Breast epithelium (tissue), 4 donors: ENCODE data around the gene MBIP. TPM values are rescaled to one million over a fixed set of nuclear protein-coding genes. Genes with fewer than 3 reads are reported as not detected.

Experiments used
- DNase-seq, 2 donors: peaks; one replicate each; pipeline ENCODE4 v3.0.0-alpha.2; 2019; ENCODE audit warnings: low spot score in 2 of 2
- H3K27ac ChIP-seq, 2 donors: fragments of 200-600 bp; sonication (generic) in 1 of 2; one replicate each; pipeline ENCODE4 v1.5.1; 2016 to 2019; ENCODE audit warnings: mild to moderate bottlenecking in 1 of 2
- H3K27me3 ChIP-seq, 2 donors: fragments of 200-600 bp; sonication (generic) in 1 of 2; one replicate each; pipeline versions ENCODE4 v1.5.1 to v1.6.0; 2017 to 2019; ENCODE audit warnings: control low read depth in 1 of 2, mild to moderate bottlenecking in 1 of 2
- H3K36me3 ChIP-seq: fragments of 200-600 bp; one replicate; pipeline ENCODE4 v1.5.1; 2019
- H3K4me1 ChIP-seq, 2 donors: fragments of 200-600 bp; sonication (generic); one replicate each; pipeline ENCODE4 v1.5.1; 2016 to 2019; ENCODE audit warnings: control low read depth in 1 of 2
- H3K4me3 ChIP-seq, 3 donors: fragments of 200-600 bp; sonication (generic); 1 replicate in 2 of 3; 2 replicates in 1 of 3; pipeline ENCODE4 v1.5.1; 2016 to 2019; ENCODE audit warnings: mild to moderate bottlenecking in 3 of 3, moderate library complexity in 2 of 3
- H3K9me3 ChIP-seq, 2 donors: fragments of 200-600 bp; sonication (generic) in 1 of 2; one replicate each; pipeline ENCODE4 v1.5.1; 2016 to 2019; ENCODE audit warnings: control low read depth in 1 of 2
- CTCF ChIP-seq, 3 donors: fragments of 450-650 bp; IDR thresholded peaks; one replicate each; pipeline ENCODE4 v1.5.1; 2016 to 2017; ENCODE audit warnings: antibody characterized with exemption in 3 of 3, mild to moderate bottlenecking in 3 of 3, moderate library complexity in 3 of 3
- POLR2A ChIP-seq: fragments of 450-650 bp; IDR thresholded peaks from one replicate; pipeline ENCODE4 v1.6.1; 2016; ENCODE audit warnings: antibody characterized with exemption, mild to moderate bottlenecking, moderate library complexity
- POLR2AphosphoS5 ChIP-seq, 3 donors: sonication (generic); formaldehyde crosslinking; IDR thresholded peaks; one replicate each; pipeline ENCODE4 v1.6.1; 2017; ENCODE audit warnings: antibody characterized with exemption in 3 of 3
- intact Hi-C: fragments of 100-400 bp; cut with DNase I; formaldehyde crosslinking; loops from one replicate; pipeline ENCODE4 v1.15.1; 2023; ENCODE audit warnings: low total_unique reads
- total RNA-seq, 3 donors: library from RNA; depleted of rRNA; stranded (reverse); fragments of >200 nt; gene quantifications; one replicate each; pipeline ENCODE4 v1.1.0, GENCODE V29; 2016

Gene MBIP
- total RNA-seq, 3 donors from 2014 or later = 19.0 to 33.1 (median 20.3) TPM

GRCh38 chr14:36315159-36315853 lies 5.1 kb downstream of the MBIP start:
- no peaks in the 10 kb centered on the region for H3K36me3 ChIP-seq
- no peak for TF ChIP-seq CTCF (IDR thresholded peaks at IDR 0.05)
- TF ChIP-seq POLR2AphosphoS5 (IDR thresholded peaks at IDR 0.05) = no peak
- no peak for TF ChIP-seq POLR2A
- DNase-seq = no peak
- H3K9me3 ChIP-seq = no peaks in the 10 kb centered on the region
- no peak overlapping the region for H3K27ac ChIP-seq
- no peak overlapping the region for H3K4me3 ChIP-seq
- intact Hi-C loops = no loop called here
- no peaks in the 10 kb centered on the region for H3K4me1 ChIP-seq
- H3K27me3 ChIP-seq = no peaks in the 10 kb centered on the region

- no peaks in the 10 kb centered on the region for H3K36me3 ChIP-seq
- no peaks in the 10 kb centered on the region for H3K9me3 ChIP-seq
- no peak for TF ChIP-seq CTCF (IDR thresholded peaks at IDR 0.05)
- no peak overlapping the region for H3K4me3 ChIP-seq
- no peak overlapping the region for H3K27ac ChIP-seq
- H3K27me3 ChIP-seq = no peaks in the 10 kb centered on the region
- DNase-seq = no peak
- no peaks in the 10 kb centered on the region for H3K4me1 ChIP-seq
- intact Hi-C loops = no loop called here
Measured at GRCh38 chr14:36313898-36314297, 6.5 kb downstream of the MBIP start.

- H3K9me3 ChIP-seq = no peaks in the 10 kb centered on the region
- no peaks in the 10 kb centered on the region for H3K27me3 ChIP-seq
- H3K4me1 ChIP-seq = no peaks in the 10 kb centered on the region
- no peak overlapping the region for H3K27ac ChIP-seq
- DNase-seq = no peak
- no peaks in the 10 kb centered on the region for H3K36me3 ChIP-seq
- TF ChIP-seq POLR2AphosphoS5 (IDR thresholded peaks at IDR 0.05) (no peak), POLR2A (no peak), CTCF (IDR thresholded peaks at IDR 0.05) (no peak)
- H3K4me3 ChIP-seq = no peak overlapping the region
- intact Hi-C loops = no loop called here
Measured at GRCh38 chr14:36313206-36313605, 7.2 kb downstream of the MBIP start.

- no peaks in the 10 kb centered on the region for H3K4me1 ChIP-seq
- DNase-seq = no peak
- intact Hi-C loops = no loop called here
- peaks cover 3% of the 10 kb centered on the region for H3K36me3 ChIP-seq
- no peak overlapping the region for H3K27ac ChIP-seq
- no peaks in the 10 kb centered on the region for H3K27me3 ChIP-seq
- no peaks in the 10 kb centered on the region for H3K9me3 ChIP-seq
- TF ChIP-seq POLR2AphosphoS5 (IDR thresholded peaks at IDR 0.05) (no peak), CTCF (IDR thresholded peaks at IDR 0.05) (no peak), POLR2A (no peak)
- no peak overlapping the region for H3K4me3 ChIP-seq
Measured at GRCh38 chr14:36306836-36307235, 13.6 kb downstream of the MBIP start.

- TF ChIP-seq POLR2A (no peak), CTCF (IDR thresholded peaks at IDR 0.05) (no peak), POLR2AphosphoS5 (IDR thresholded peaks at IDR 0.05) (no peak)
- no peak overlapping the region for H3K27ac ChIP-seq
- no peaks in the 10 kb centered on the region for H3K9me3 ChIP-seq
- peaks cover 3% of the 10 kb centered on the region for H3K36me3 ChIP-seq
- no peak for DNase-seq
- no peaks in the 10 kb centered on the region for H3K4me1 ChIP-seq
- H3K4me3 ChIP-seq = no peak overlapping the region
- intact Hi-C loops = no loop called here
- no peaks in the 10 kb centered on the region for H3K27me3 ChIP-seq
Measured at GRCh38 chr14:36304895-36305294, 15.5 kb downstream of the MBIP start.
